HG03196 (cell line): ENCODE data around the gene ZFYVE1.
"Not testable (repeated sequence)": the region's sequence is repeated elsewhere in the genome, so short reads cannot be mapped to it uniquely, and the experiment has no call there.

ENCODE experiments used
- ATAC-seq: cut with Tn5 transposase; IDR thresholded peaks from one replicate; pipeline ENCODE4 v1.9.1; 2021; ENCODE audit not compliant: unreplicated experiment

The ZFYVE1 gene

GRCh38 chr14:73003681-73004080 is 23.2 kb downstream of the ZFYVE1 start:
- no peak for ATAC-seq

GRCh38 chr14:73000073-73000472 is 26.8 kb downstream of the ZFYVE1 start:
- ATAC-seq, result no peak

- ATAC-seq, result no peak
Measured at GRCh38 chr14:72999316-72999715, 27.6 kb downstream of the ZFYVE1 start.

GRCh38 chr14:72998252-72998903 is 28.5 kb downstream of the ZFYVE1 start:
- no peak for ATAC-seq

GRCh38 chr14:72996916-72997315 is 30.0 kb downstream of the ZFYVE1 start:
- ATAC-seq, result no peak

- ATAC-seq, result no peak
Measured at GRCh38 chr14:72990171-72990570, 36.7 kb downstream of the ZFYVE1 start.

- ATAC-seq, result no peak
Measured at GRCh38 chr14:72986857-72987256, 40.0 kb downstream of the ZFYVE1 start.

- ATAC-seq, result no peak
Measured at GRCh38 chr14:72986214-72986613, 40.7 kb downstream of the ZFYVE1 start.

GRCh38 chr14:72982146-72982708 is 44.7 kb downstream of the ZFYVE1 start:
- no peak for ATAC-seq

GRCh38 chr14:72980863-72981262 is 46.0 kb downstream of the ZFYVE1 start:
- ATAC-seq, result no peak

- ATAC-seq, result no peak
Measured at GRCh38 chr14:72978856-72979255, 48.0 kb downstream of the ZFYVE1 start.

GRCh38 chr14:72975770-72976169 is 51.1 kb downstream of the ZFYVE1 start:
- ATAC-seq, result no peak

- no peak for ATAC-seq
Measured at GRCh38 chr14:72974661-72975060, 52.2 kb downstream of the ZFYVE1 start.

GRCh38 chr14:72970824-72971434 is 56.0 kb downstream of the ZFYVE1 start:
- no peak for ATAC-seq

GRCh38 chr14:72970058-72970630 is 56.8 kb downstream of the ZFYVE1 start:
- ATAC-seq, result no peak

GRCh38 chr14:72968316-72968715 is 58.6 kb downstream of the ZFYVE1 start:
- ATAC-seq, result no peak

- no peak for ATAC-seq
Measured at GRCh38 chr14:72966038-72966437, 60.9 kb downstream of the ZFYVE1 start.

- no peak for ATAC-seq
Measured at GRCh38 chr14:72965249-72965648, 61.7 kb downstream of the ZFYVE1 start.

GRCh38 chr14:72962829-72963312 is 64.0 kb downstream of the ZFYVE1 start:
- no peak for ATAC-seq

GRCh38 chr14:72962336-72962754 is 64.6 kb downstream of the ZFYVE1 start:
- ATAC-seq, result not testable (repeated sequence)

- no peak for ATAC-seq
Measured at GRCh38 chr14:72961579-72962335, 65.1 kb downstream of the ZFYVE1 start.
